ENCODE results near the gene EEF2K. TPM values are rescaled to one million over a fixed set of nuclear protein-coding genes. Genes with fewer than 3 reads are reported as not detected.

Gene EEF2K
- total RNA-seq, 2 donors from 2014 or later: 58.2 to 75.1 TPM

DNA sequence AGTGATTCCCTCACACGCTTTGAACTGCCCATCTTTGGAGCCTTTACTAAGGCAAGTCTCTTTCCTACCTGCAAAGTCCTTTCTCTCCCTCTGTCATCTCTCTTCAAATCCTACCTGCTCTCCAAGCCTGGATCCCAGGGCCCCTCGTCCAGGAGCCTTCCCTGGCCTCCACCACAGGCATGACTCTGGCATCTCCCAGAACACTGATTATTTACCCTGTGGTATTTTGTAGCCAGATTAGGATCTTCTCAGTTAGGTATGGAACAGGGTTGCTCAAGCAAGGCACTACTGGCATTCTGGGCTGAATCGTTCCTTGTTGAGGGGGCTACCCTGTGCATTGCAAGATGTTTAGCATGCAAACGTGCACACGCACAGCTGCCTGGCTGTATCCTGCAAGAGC, 59.3 kb downstream of the EEF2K start:
- H3K27ac ChIP-seq: no peak overlapping the region
- no peak overlapping the region for H3K4me3 ChIP-seq
- peaks cover 17 to 26% of the 10 kb centered on the region in 2 donors for H3K36me3 ChIP-seq
- no peak for DNase-seq (ENCODE audit: low spot score)
- no peaks in the 10 kb centered on the region for H3K9me3 ChIP-seq
- WGBS: 67% methylated on average over 5 of the region's 5 CpGs
- intact Hi-C loops (cut with DNase I): no loop called here
- TF ChIP-seq POLR2A (IDR thresholded peaks at IDR 0.05) (no peak), POLR2AphosphoS5 (IDR thresholded peaks at IDR 0.05) (no peak)
- TF ChIP-seq, protein P1, sequence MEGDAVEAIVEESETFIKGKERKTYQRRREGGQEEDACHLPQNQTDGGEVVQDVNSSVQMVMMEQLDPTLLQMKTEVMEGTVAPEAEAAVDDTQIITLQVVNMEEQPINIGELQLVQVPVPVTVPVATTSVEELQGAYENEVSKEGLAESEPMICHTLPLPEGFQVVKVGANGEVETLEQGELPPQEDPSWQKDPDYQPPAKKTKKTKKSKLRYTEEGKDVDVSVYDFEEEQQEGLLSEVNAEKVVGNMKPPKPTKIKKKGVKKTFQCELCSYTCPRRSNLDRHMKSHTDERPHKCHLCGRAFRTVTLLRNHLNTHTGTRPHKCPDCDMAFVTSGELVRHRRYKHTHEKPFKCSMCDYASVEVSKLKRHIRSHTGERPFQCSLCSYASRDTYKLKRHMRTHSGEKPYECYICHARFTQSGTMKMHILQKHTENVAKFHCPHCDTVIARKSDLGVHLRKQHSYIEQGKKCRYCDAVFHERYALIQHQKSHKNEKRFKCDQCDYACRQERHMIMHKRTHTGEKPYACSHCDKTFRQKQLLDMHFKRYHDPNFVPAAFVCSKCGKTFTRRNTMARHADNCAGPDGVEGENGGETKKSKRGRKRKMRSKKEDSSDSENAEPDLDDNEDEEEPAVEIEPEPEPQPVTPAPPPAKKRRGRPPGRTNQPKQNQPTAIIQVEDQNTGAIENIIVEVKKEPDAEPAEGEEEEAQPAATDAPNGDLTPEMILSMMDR (IDR thresholded peaks at IDR 0.05): no peak
- no peaks in the 10 kb centered on the region for H3K27me3 ChIP-seq (replicated peaks; ENCODE audit: insufficient read depth)
- no peaks in the 10 kb centered on the region for H3K4me1 ChIP-seq (replicated peaks)

DNA sequence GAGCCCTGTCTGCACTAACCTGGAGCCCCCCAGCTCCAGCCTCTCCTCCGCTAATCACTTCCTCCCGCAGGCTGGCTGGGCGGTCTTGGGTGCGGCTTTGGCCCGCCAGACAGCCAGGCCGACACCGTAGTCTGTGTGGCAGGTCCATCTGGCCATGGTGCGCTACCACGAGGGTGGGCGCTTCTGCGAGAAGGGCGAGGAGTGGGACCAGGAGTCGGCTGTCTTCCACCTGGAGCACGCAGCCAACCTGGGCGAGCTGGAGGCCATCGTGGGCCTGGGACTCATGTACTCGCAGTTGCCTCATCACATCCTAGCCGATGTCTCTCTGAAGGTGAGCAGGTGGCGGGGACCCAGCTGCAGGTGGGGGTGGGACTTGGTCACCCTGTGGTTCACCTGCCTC, 60.5 kb downstream of the EEF2K start:
- Histone ChIP-seq H3K36me3 (peaks cover 17 to 31% of the 10 kb centered on the region in 2 donors), H3K4me3 (no peak overlapping the region), H3K4me1 (replicated peaks) (no peaks in the 10 kb centered on the region), H3K27ac (no peak overlapping the region), H3K9me3 (no peaks in the 10 kb centered on the region), H3K27me3 (replicated peaks; ENCODE audit: insufficient read depth) (no peaks in the 10 kb centered on the region)
- no peak for TF ChIP-seq POLR2A (IDR thresholded peaks at IDR 0.05)
- TF ChIP-seq POLR2AphosphoS5 (IDR thresholded peaks at IDR 0.05): no peak
- TF ChIP-seq, protein P1 (IDR thresholded peaks at IDR 0.05): no peak
- WGBS: 95% methylated on average over 19 of the region's 19 CpGs
- intact Hi-C loops (cut with DNase I): no loop called here
- no peak for DNase-seq (ENCODE audit: low spot score)

DNA sequence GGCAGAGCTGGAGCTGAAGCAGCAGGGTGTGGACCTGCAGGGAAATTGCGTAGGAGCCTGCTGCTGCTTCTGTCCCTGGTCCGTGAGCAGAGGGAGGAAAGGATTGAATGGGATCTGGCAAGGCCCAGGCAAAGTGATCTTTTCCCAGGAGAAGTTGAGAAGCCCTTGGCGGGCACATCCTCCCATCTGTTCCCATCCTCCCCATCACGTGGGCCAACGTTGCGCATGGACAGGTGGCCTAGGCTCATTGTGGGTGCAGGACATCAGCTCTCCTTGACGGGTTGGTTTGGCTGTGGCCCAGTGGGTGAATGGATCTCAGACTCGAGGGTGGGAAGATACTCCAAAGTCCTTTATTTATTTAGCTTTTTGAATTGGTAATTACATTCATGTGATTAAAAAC, 61.7 kb downstream of the EEF2K start:
- Histone ChIP-seq H3K36me3 (peaks cover 16 to 30% of the 10 kb centered on the region in 2 donors), H3K9me3 (no peaks in the 10 kb centered on the region), H3K27ac (no peak overlapping the region), H3K4me1 (replicated peaks) (no peaks in the 10 kb centered on the region), H3K27me3 (replicated peaks; ENCODE audit: insufficient read depth) (no peaks in the 10 kb centered on the region), H3K4me3 (no peak overlapping the region)
- no peak for TF ChIP-seq POLR2A (IDR thresholded peaks at IDR 0.05)
- TF ChIP-seq, protein P1 (IDR thresholded peaks at IDR 0.05): no peak
- no peak for TF ChIP-seq POLR2AphosphoS5 (IDR thresholded peaks at IDR 0.05)
- WGBS: 89% methylated on average over 8 of the region's 8 CpGs
- no peak for DNase-seq (ENCODE audit: low spot score)
- intact Hi-C loops (cut with DNase I): no loop called here

DNA sequence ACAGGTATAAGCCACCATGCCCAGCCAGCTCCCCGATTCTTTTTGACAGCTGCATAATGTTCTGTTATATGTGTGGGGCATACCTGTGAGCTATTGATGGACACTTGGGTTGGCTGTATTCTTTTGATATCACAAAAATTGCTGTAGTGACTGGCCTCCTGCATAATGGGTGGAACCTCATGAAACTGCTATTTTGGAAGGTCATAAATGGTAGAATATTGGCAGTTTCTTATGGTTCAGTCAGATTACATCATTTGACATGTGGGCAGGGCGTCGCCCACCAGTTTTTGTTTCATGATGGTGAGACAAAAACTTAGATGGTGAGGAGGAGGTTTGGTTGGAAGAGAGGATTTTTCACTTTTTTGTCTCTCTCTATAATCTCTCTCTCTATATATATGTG, 64.4 kb downstream of the EEF2K start:
- Histone ChIP-seq H3K9me3 (no peaks in the 10 kb centered on the region), H3K36me3 (peaks cover 3 to 32% of the 10 kb centered on the region in 2 donors), H3K27me3 (replicated peaks; ENCODE audit: insufficient read depth) (no peaks in the 10 kb centered on the region), H3K4me3 (no peak overlapping the region), H3K4me1 (replicated peaks) (no peaks in the 10 kb centered on the region), H3K27ac (no peak overlapping the region)
- intact Hi-C loops (cut with DNase I): no loop called here
- over 99% methylated on average over 3 of the region's 3 CpGs for WGBS
- DNase-seq (ENCODE audit: low spot score): no peak
- TF ChIP-seq, protein P1 (IDR thresholded peaks at IDR 0.05): no peak
- no peak for TF ChIP-seq POLR2AphosphoS5 (IDR thresholded peaks at IDR 0.05)
- TF ChIP-seq POLR2A (IDR thresholded peaks at IDR 0.05): no peak

DNA sequence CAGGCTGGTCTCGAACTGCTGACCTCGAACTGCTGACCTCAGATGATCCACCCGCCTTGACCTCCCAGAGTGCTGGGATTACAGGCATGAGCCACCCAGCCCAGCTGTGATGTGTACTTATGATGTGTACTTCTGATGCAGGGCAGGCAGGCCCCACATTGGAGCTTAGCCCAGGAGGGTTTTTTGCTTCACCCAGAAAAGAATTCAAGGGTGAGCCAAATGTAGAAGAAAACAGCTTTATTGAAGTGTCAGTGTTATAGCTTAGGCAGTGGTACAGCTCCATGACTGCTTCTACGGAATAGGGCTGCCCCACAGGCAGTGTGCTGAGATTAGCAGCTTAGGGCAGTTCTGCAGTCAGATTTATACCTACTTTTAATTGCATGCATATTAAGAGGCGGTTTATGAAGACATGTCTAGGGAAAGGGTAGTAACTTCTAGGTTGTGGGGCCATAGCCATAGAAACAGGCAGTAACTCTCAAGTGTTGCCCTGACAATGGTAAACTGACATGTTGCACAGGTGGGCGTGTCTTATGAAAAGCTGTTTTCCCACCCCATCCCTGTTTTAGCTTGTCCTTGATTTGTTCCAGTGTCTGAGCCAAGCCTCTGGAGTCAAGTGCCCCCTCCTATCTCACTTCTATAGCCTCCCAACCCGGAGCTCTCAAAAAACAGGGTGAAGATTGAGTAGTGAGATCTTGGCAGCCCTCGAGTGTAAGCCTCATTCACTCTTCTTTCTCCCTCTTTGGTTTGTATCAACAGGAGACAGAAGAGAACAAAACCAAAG, 67.0 kb downstream of the EEF2K start:
- H3K4me1 ChIP-seq (replicated peaks): no peaks in the 10 kb centered on the region
- DNase-seq (ENCODE audit: low spot score): no peak
- H3K36me3 ChIP-seq: peaks cover 3 to 26% of the 10 kb centered on the region in 2 donors
- intact Hi-C loops (cut with DNase I): no loop called here
- WGBS: 52% methylated on average over 8 of the region's 8 CpGs
- no peaks in the 10 kb centered on the region for H3K27me3 ChIP-seq (replicated peaks; ENCODE audit: insufficient read depth)
- H3K27ac ChIP-seq: no peak overlapping the region
- H3K4me3 ChIP-seq: no peak overlapping the region
- TF ChIP-seq, protein P1 (IDR thresholded peaks at IDR 0.05): no peak
- TF ChIP-seq POLR2A (IDR thresholded peaks at IDR 0.05) (no peak), POLR2AphosphoS5 (IDR thresholded peaks at IDR 0.05) (no peak)
- no peaks in the 10 kb centered on the region for H3K9me3 ChIP-seq

Data from prostate gland (tissue), 2 donors.